GM19043 (cell line): ENCODE measurements around the gene RBM22.
"Not testable (repeated sequence)": the region's sequence is repeated elsewhere in the genome, so short reads cannot be mapped to it uniquely, and the experiment has no call there.

Source experiments
- ATAC-seq: cut with Tn5 transposase; IDR thresholded peaks from one replicate; pipeline ENCODE4 v1.9.1; 2021; ENCODE audit warnings: low read depth; ENCODE audit not compliant: unreplicated experiment

Gene RBM22

DNA sequence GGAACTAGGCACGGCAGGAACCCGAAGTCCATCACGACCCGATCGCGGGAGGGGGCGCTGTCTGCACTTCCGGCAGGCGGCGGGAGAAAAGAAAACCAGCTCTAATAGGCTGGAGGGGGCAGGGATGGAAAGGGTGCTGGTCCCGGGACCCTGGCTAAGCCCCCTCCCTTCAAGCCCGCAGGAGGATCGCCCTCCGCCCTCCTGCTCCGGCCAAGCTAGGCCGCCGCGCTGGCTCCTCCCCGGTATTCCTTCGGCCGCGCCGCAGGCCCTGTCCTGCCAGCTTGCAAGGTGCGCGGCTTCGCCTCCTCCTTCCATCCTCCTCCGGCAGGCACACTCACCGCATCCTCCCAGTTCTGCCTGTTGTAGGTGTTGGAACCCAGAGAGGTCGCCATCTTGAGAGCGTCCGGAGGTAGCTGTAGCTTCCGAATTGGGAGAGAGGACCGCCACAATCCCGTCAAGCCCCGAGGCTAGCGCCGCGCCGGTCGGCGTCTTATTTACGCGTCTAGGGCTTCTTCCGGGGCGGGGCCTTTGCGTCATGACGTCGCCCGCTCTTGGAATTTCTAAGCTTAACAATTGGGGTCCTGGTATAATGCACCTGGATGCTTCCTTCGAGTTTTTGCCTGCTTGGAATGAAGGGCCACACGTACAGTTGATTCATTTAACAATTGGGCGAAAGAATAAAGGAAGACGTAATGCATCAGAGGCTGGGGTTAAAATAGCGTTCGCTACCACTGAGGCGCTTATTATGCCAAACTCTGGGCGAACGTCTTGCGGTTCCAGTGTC is at the start of gene RBM22:
Gene RBM22, minus strand, starts transcription at position 469 of the 784 bp plus-strand sequence. Its CDS starts 77 bp downstream, at position 392.
- peak; percentile 99 for ATAC-seq

DNA sequence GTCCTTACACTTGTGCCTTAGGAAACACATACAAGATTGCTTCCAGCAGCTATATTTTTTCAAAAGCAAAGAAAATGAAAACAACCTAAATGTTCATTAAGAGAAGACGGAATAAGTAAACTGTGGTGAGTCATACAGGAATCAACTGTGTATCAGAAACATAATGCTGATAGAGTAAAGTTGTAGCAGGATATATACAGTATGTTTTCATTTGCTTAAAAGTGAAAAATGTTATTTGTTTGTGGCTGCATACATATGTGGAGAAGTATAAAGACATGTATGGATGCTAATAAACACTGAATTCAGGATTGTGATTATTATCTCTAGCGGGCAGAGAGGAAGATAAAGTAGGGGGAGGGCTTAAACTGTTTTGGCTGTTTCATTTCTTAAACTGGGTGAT is 49.6 kb upstream of the RBM22 start:
- no peak for ATAC-seq

DNA sequence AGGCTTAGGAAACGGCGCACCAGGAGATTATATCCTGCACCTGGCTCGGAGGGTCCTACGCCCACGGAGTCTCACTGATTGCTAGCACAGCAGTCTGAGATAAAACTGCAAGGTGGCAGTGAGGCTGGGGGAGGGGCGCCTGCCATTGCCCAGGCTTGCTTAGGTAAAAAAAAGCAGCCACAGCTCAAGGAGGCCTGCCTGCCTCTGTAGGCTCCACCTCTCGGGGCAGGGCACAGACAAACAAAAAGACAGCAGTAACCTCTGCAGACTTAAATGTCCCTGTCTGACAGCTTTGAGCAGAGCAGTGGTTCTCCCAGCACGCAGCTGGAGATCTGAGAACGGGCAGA is 42.3 kb upstream of the RBM22 start:
- ATAC-seq = not testable (repeated sequence)

DNA sequence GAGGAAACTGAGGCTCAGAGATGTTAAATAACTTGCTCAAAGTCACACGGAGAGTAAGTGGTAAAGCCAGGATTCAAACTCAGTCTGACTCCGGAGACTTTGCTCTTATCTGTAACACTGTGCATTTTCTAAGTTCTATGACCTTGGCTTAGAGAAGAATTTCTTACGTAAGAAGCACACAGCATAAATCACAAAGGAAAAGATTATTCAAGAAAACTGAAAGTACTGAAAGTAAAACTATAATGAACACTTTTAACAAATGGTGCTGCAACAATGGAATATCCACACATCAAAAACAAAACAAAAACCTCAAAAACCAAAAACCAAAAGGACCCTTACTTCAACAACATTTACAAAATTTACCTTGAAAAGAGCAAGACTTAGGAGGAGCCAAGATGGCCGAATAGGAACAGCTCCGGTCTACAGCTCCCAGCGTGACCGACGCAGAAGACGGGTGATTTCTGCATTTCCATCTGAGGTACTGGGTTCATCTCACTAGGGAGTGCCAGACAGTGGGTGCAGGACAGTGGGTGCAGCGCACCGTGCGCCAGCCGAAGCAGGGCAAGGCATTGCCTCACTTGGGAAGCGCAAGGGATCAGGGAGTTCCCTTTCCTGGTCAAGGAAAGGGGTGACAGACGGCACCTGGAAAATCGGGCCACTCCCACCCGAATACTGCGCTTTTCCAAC is 41.7 kb upstream of the RBM22 start:
- ATAC-seq = not testable (repeated sequence)

DNA sequence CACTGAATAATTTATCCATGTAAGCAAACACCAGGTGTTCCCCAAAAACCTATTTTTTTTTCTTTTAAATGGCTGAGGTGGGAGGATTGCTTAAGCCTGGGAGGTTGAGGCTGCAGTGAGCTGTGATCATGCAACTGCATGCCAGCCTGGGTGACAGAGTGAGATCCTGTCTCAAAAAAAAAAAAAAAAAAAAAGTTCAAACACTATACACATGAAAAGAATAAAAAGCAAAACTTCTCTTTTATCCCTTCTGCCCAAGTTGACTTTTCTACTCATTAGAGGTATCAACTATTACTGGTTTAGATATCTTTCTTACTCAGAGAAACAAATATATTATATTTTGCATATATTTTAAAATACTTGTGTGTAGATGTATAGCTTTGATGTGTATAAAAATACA is 40.1 kb upstream of the RBM22 start:
- ATAC-seq = no peak

DNA sequence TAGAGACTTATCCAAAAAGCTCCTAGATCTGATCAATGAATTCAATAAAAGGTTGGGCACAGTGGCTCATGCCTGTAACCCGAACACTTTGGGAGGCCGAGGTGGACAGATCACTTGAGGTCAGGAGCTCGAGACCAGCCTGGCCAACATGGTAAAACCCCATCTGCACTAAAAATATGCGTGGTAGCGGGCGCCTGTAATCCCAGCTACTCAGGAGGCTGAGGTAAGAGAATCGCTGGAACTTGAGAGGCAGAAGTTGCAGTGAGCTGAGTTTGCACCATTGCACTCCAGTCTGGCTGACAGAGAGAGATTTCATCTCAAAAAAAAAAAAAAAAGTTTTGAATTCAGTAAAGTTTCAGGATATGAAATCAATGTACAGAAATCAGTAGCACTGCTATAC is 38.0 kb upstream of the RBM22 start:
- ATAC-seq = no peak

DNA sequence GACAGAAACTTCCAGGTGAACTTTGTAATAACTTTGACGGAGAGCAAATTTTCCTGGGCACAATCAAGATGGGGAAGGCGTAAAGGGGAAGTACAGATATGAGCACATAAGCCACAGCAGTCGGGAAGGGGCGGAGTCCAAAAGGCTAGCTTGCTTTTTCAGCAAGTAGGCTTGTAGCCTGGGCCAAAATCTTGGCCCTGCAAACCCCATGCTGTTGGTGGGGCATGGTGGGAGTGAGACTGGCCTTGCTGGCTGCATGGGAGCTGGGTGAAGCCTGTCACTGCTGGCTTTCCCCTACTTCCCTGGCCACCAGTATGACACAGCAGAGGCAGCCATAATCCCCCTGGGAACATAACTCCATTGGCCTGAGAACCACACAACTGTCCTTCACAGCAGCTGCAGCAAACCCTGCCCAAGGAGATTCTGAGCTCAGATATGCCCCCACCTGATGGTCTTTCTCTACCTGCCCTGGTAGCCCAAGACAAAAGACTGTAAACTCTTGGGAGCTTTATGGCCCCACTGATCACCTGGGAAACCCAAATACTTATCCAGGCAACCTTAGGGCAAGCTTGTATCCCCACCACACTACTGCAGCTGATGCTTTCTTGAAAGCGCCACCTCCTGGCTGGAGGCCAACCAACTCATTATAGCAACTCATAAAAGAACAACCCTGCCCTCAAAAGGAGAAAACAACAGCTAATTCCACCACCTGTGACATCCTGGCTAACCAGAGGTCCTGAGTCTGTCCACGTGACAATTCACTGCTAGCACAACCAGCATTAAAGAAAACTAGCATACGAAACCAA is 33.9 kb upstream of the RBM22 start:
- ATAC-seq = peak; percentile 57

DNA sequence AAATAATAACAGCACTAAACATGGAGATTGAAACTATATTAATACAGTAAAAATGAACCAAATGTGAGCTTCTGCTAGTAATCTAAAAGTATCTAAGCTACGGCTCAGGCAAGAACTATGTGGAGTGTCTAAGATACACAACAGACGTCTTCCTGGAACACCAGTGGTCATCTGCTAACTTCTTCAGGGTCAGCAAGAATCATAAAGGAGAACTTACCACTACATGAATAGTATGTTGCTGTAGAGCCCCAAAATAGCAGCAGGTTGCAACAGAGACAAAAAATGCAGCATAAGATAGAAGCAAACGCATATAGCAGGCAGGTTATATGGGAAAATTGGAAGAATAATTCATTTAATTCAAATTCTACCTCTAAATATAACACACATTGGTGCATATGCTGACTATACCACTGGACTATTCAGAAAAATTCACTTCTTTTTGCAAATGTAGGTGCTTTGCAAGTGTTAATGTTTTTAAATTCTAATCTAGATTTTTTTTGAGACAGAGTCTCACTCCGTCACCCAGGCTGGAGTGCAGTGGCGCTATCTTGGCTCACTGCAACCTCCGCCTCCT is 30.9 kb upstream of the RBM22 start:
- no peak for ATAC-seq

DNA sequence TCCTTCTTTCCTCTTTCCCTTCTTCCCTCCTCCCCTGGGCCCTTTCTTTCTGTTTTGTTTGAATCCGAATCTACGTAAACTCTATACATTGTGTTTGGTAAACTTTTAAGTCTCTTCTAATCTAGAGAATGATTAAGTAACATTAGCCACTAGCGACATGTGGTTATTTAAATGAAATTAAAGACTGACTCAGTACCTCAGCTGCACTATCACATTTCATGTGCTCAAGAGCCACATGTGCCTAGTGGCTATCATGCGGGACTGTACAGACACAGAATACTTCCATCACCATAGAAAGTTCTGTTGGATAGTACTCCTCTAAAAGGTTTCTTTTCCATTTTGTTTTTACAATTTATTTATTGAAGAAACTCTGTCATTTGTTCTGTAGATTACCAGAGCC is 29.0 kb upstream of the RBM22 start:
- no peak for ATAC-seq

DNA sequence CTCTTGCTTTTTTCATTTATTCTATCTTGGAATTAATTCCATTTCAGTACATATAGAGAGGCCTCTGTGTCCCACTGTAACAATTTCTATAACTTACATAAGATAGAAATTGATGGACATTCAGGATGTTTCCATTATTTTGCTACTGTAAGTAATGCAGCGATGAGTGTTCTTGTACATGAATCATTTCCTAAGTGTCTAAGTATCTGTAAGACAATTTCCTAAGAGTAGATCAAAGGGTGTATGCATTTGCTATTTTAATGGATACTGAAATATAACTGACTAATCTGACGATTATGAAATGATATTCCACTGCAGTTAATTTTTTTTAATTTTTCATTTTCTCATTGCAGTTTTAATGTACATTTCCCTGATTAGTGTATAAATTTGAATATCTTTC is 23.0 kb upstream of the RBM22 start:
- ATAC-seq = no peak

DNA sequence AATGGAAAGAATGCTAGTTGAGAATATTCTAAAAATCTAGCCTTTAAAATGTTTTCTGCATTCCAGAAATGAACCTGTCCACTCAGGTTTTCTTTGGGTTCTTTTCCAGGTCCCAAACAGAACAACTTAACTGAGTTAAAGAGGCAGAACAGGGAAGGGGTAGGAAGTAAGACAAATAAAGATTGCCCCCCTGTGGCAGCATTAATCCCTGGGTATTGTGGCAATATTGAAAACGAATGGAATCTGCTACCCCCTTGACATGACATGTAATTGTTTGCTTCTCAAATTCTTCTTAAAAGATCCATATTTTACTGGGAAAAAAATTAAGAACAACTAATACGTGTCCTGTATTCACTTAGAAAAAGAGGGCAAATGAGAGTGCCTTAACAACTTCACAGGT is 9.3 kb upstream of the RBM22 start:
- ATAC-seq = no peak

DNA sequence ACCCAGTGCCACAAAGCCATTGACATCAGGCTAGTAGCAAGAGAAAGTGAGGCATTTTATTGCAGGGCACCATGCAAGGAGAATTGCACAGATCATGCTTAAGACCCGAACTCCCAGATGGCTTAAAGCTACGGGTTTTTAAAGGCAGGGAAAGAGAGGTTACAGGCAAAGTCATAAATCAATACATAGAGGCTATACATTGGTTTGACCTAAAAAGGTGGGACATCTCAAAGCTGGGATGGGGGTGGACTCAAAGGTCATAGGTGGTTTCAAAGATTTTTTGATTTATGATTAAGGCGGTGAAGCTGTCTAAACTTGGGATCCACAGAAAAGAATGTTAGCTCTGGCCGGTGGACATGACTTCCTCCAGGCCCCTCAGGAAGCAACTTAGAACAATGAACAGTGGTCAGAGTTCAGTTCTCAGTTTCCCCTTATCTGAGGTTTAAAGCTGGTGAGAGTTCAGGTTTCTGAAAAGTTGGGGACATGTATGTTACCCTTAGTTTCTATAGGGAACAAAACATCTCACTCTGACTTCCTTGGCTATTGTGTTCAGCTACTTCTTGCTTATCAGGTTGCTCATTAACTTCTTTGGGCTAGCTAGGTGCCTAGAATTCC is 6.0 kb upstream of the RBM22 start:
- no peak for ATAC-seq

DNA sequence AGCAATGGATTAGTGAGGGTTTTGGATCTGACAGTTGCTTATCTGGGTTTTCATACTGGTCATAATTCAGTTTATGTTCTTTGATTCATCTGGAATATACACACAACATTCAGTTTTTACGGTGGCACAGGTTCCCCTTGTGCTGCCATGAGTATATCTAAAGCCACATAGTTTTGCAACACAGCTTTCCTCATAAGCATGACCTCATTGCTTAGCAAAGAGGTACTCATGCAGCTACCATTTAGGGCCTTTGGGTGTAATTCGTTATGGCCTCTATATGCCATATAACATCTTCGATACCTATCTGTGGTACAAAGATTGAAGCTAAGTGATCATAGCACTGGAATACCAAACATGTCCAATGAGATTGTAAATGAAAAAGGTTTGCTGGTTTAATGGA is 2.9 kb upstream of the RBM22 start:
- ATAC-seq = no peak

DNA sequence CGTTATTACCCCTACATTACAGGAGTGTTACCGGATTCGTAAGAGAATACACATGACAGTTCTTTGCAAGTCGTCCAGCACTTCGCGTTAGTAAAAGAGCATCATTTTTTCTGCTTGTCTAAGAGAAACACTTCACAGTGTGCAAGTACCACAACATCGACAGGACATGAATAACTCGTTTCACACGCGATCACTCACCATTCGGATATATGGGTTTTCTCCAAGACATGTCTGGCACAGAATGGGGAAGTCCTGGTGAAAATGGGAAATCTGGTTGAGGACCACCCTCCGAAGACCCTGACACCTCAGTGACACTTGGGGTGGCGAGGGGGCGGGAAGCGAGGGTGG is 642 bp downstream of the RBM22 start:
- ATAC-seq = peak; percentile 2

DNA sequence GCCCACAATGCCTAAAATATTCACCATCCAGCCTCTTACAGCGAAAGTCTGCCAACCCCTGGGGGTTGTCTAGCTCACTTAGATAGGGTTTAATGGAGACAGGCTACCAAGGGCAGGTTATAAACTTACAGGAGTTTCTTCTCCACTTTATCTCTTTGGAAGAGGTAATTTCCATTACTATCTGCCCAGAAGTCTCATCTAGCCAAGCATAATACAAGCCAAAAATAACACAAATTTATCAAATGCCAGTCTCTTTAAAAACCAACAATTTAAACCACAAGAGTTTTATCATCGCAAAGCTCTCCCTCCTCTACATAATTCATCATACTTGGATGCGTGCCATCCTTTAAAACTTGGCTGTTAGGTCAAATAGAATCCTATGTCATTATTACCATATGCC is 6.2 kb downstream of the RBM22 start:
- no peak for ATAC-seq

DNA sequence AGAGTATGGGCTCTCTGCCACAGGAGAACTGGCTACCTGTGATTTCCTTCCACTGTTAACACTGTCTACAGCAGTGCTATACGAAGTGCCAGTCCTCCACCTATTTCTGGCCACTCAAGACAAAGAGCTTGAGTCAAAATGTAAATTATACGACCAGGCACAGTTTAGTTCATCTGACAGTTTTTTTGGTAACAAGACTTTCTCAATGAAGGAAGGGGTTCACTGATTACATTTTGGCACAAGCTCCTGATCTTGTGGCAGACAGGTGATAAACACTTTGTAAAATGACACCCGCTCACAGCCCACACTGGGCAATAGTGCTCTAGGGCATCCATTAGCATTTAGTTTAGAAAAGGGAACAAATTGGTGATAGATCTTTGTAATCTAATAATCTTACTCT is 8.6 kb downstream of the RBM22 start:
- ATAC-seq = no peak

DNA sequence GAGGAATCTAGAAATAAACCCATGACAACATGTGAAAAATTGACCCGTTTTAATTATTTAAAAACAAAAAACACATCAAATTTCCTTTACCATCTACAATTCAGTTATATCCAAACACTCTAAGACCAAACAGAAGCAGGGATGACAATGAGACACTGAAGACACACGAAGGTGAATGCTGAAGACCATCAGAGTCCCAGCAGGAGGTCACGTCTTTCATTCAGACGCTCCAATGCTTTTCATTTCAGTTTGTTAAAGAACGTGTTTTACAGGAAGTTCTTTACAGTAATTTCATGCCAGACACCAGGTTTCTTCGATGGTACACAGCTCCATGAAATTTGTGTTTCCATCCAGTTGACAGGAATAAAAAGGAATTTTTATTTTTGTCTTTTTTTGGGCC is 10.1 kb downstream of the RBM22 start:
- no peak for ATAC-seq

DNA sequence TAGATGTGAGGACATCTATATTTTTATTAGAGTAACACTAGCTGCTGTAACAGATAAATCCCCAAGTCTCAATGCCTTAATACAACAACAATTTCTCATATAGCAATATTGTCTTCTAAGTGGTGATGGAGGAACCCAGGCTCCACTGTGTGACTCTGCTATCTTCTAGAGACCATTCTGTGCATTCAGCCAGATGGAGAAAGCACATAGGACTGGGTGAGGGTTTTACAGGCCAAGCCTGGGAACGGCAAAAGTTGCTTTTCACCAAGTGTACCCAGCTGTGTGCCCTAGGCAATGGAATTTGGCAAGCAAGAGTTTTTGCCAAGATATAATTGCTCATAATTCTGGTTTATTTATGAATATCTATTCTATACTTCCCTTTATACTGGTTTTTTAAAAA is 11.7 kb downstream of the RBM22 start:
- ATAC-seq = no peak

DNA sequence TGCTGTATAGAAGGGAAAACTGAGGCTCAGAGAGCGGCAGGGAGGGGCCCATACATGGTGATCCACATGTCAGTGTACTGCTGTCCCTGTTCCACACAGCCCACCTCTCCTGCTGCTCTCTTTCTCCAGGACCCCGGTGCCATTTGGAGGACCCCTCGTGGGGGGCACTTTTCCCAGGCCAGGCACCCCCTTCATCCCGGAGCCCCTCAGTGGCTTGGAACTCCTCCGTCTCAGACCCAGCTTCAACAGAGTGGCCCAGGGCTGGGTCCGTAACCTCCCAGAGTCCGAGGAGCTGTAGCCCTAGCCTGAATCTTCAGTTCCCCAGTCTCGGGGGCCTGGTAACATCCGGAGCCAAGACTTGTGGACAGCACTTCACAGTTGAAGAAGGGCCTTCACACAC is 24.3 kb downstream of the RBM22 start:
- no peak for ATAC-seq

DNA sequence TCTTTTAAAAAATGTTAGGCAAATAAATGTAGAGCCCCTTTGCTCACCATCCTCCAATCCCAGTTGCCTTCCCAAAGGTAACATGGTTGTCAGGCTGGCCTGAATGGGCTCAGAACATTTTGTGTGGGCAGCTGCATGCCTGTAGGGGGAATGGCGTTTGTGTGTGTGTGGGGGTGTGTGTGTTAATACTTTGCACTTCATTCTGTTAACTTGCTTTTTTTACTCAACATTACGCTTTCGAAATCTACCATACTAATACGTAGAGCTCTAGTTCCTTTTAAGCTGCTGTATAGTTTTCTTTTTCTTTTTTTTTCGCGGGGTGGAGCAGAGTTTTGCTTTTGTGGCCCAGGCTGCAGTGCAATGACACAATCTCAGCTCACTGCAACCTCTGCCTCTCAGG is 25.8 kb downstream of the RBM22 start:
- ATAC-seq = no peak

DNA sequence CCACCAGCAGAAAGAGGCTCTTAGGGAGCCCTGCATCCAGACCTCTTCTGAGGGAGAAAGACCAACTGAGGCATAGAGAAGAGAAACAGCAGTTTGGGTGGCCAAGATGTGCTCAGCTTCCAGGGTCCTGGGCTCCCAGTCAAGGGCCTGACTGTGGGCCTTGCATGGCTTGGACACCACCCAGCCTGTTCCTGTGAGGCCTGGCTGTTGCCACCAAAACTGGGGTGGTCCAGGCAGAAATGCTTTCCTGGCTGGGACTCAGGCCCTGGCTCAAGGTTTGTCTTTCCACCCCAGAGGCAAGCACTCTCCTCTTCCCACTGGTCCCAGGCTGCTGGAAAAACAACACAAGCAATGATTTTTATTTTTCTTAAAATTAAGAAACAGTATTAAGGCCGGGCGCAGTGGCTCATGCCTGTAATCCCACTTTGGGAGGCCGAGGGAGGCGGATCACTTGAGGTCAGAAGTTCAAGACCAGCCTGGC is 26.5 kb downstream of the RBM22 start:
- no peak for ATAC-seq
